A673 (cell line): ENCODE results near the gene SYNE3.

ENCODE experiments used
- EZH2 ChIP-seq: fragments of 200-600 bp; sonication (generic); IDR thresholded peaks from 2 replicates; pipeline ENCODE4 v1.6.1; 2017; ENCODE audit warnings: borderline replicate concordance, low read depth, mild to moderate bottlenecking, mixed read lengths, antibody characterized with exemption, low read length; ENCODE audit not compliant: poor library complexity, severe bottlenecking
- TF ChIP-seq, protein P1 (sequence below): fragments of 300-800, 200-600 bp; sonication (generic); conservative IDR thresholded peaks from 2 replicates; pipeline ENCODE4 v1.5.1; 2017; ENCODE audit warnings: low read depth, mild to moderate bottlenecking, antibody characterized with exemption, low read length, moderate library complexity, mixed read lengths

DNA sequence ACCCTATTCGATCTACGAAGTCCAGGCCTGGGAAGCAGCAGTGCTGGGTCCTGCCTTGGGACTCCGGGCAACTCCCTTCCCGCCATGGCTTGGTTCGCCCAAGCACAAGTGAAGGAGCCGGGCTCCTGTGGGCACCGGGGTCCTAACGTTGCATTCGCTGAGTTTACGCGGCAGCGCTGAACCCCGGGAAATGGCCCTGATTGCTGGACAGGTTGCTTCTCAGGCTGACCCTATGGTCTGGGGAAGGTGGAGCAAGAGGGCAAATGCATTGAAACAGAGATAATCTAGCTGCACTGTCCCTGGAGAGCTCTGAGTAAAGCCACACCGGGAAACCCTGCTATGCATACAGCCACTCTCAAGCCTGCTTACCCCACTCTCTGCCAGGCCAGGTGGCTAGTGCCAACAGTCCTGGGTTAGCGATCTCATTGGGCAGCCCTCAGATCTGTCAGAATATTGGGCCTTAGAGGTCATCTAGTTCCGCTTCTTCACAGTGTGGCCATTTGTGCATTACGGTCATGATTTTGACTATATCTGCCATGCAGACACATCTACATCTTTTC, 11.3 kb downstream of the SYNE3 start:
- TF ChIP-seq, protein P1, sequence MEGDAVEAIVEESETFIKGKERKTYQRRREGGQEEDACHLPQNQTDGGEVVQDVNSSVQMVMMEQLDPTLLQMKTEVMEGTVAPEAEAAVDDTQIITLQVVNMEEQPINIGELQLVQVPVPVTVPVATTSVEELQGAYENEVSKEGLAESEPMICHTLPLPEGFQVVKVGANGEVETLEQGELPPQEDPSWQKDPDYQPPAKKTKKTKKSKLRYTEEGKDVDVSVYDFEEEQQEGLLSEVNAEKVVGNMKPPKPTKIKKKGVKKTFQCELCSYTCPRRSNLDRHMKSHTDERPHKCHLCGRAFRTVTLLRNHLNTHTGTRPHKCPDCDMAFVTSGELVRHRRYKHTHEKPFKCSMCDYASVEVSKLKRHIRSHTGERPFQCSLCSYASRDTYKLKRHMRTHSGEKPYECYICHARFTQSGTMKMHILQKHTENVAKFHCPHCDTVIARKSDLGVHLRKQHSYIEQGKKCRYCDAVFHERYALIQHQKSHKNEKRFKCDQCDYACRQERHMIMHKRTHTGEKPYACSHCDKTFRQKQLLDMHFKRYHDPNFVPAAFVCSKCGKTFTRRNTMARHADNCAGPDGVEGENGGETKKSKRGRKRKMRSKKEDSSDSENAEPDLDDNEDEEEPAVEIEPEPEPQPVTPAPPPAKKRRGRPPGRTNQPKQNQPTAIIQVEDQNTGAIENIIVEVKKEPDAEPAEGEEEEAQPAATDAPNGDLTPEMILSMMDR, result no peak
- no peak for TF ChIP-seq EZH2
